Smooth muscle cell (in vitro differentiated cells): Measurements from ENCODE around the gene GALNTL6. TPM values are rescaled to one million over a fixed set of nuclear protein-coding genes. Genes with fewer than 3 reads are reported as not detected.

ENCODE experiments used
- DNase-seq: peaks from one replicate; lab custom pipeline; 2025; ENCODE audit not compliant: unreplicated experiment; lab: John Stamatoyannopoulos, UW
- H2AFZ ChIP-seq: fragments of 200-600 bp; sonication (generic); 2 replicates; pipeline ENCODE4 v1.6.0; 2016; ENCODE audit warnings: antibody characterized with exemption, low read depth, mild to moderate bottlenecking
- H3F3A ChIP-seq: fragments of 200-600 bp; sonication (generic); 2 replicates; pipeline ENCODE4 v1.6.0; 2017; ENCODE audit warnings: antibody characterized with exemption, low read depth
- H3K27ac ChIP-seq: fragments of 200-600 bp; sonication (generic); 2 replicates; pipeline ENCODE4 v1.5.1; 2016; ENCODE audit warnings: low read depth, mild to moderate bottlenecking
- H3K27me3 ChIP-seq: fragments of 200-600 bp; sonication (generic); 2 replicates; pipeline ENCODE4 v1.6.1; 2016; ENCODE audit warnings: low read depth, mild to moderate bottlenecking
- H3K36me3 ChIP-seq: fragments of 200-600 bp; sonication (generic); 2 replicates; pipeline ENCODE4 v1.5.1; 2016; ENCODE audit warnings: low read depth
- H3K4me1 ChIP-seq: fragments of 200-600 bp; sonication (generic); 2 replicates; pipeline ENCODE4 v1.5.1; 2016; ENCODE audit warnings: low read depth
- H3K4me2 ChIP-seq: fragments of 200-600 bp; sonication (generic); 2 replicates; pipeline ENCODE4 v1.6.0; 2016; ENCODE audit warnings: mild to moderate bottlenecking
- H3K4me3 ChIP-seq: fragments of 200-600 bp; sonication (generic); 2 replicates; pipeline ENCODE4 v1.5.1; 2016; ENCODE audit warnings: mild to moderate bottlenecking
- H3K79me2 ChIP-seq: fragments of 200-600 bp; sonication (generic); 2 replicates; pipeline ENCODE4 v1.6.0; 2016; ENCODE audit warnings: low read depth, mild to moderate bottlenecking
- H3K9ac ChIP-seq: fragments of 200-600 bp; sonication (generic); 2 replicates; pipeline ENCODE4 v1.6.0; 2016; ENCODE audit warnings: low read depth
- H3K9me3 ChIP-seq: fragments of 200-600 bp; sonication (generic); replicated peaks from 2 replicates; pipeline ENCODE4 v1.5.1; 2016; ENCODE audit warnings: low read depth
- H4K20me1 ChIP-seq: fragments of 200-600 bp; sonication (generic); 2 replicates; pipeline ENCODE4 v1.6.0; 2016; ENCODE audit warnings: low read depth
- CTCF ChIP-seq: fragments of 200-600 bp; sonication (generic); IDR thresholded peaks from 2 replicates; pipeline ENCODE4 v1.5.1; 2017; ENCODE audit warnings: borderline replicate concordance, mild to moderate bottlenecking, antibody characterized with exemption; ENCODE audit not compliant: insufficient read depth, poor library complexity, severe bottlenecking
- WGBS: methylation state at CpG from one replicate; pipeline ENCODE4 v1.1.7; 2016; ENCODE audit warnings: low lambda C conversion rate; 5-methylcytosine and 5-hydroxymethylcytosine counted together
- polyA plus RNA-seq: library from polyadenylated mRNA; unstranded; fragments of >200 nt; fragmentation: Nextera tagmentation; extraction: Ambion mirVana; gene quantifications from 2 replicates; pipeline ENCODE4 v1.2.1, GENCODE V29; 2016
- total RNA-seq: library from RNA; depleted of rRNA; stranded (reverse); fragments of >200 nt; gene quantifications from 2 replicates; pipeline ENCODE4 v1.2.3, GENCODE V29; 2014

Gene GALNTL6
- total and polyA plus RNA-seq, 2 experiments from 2014 or later = 0.18 to 1.3 TPM

GRCh38 chr4:173051716-173052115 is 1238.5 kb downstream of the GALNTL6 start:
- Histone ChIP-seq H2AFZ (peak overlapping the region; percentile 6), H3K9ac (no peak overlapping the region)
- no peak for DNase-seq

GRCh38 chr4:173052439-173052838 is 1239.2 kb downstream of the GALNTL6 start:
- no peaks in the 10 kb centered on the region for H4K20me1 ChIP-seq
- no peaks in the 10 kb centered on the region for H3K79me2 ChIP-seq
- H3K9me3 ChIP-seq = no peaks in the 10 kb centered on the region
- no peak overlapping the region for H3K27ac ChIP-seq
- H3K4me1 ChIP-seq = peaks cover 19% of the 10 kb centered on the region
- 94% methylated on average over 2 of the region's 2 CpGs for WGBS
- H3K4me3 ChIP-seq = no peak overlapping the region
- H2AFZ ChIP-seq = no peak overlapping the region
- DNase-seq = no peak
- no peak overlapping the region for H3K4me2 ChIP-seq
- no peaks in the 10 kb centered on the region for H3F3A ChIP-seq
- H3K36me3 ChIP-seq = no peaks in the 10 kb centered on the region
- H3K9ac ChIP-seq = no peak overlapping the region
- no peak for TF ChIP-seq CTCF
- no peaks in the 10 kb centered on the region for H3K27me3 ChIP-seq

More at GRCh38 chr4:173051716-173052115, 1238.5 kb downstream of the GALNTL6 start:
- H3K27ac ChIP-seq = peak overlapping the region; percentile 31
- 30% methylated on average over 9 of the region's 9 CpGs for WGBS
- H3K4me2 ChIP-seq = peak overlapping the region; percentile 38
- no peaks in the 10 kb centered on the region for H3F3A ChIP-seq
- no peaks in the 10 kb centered on the region for H3K9me3 ChIP-seq
- peak overlapping the region; percentile 7 for H3K4me3 ChIP-seq
- peaks cover 12% of the 10 kb centered on the region for H3K4me1 ChIP-seq
- H4K20me1 ChIP-seq = no peaks in the 10 kb centered on the region
- H3K27me3 ChIP-seq = no peaks in the 10 kb centered on the region
- no peaks in the 10 kb centered on the region for H3K36me3 ChIP-seq
- no peaks in the 10 kb centered on the region for H3K79me2 ChIP-seq
- no peak for TF ChIP-seq CTCF

GRCh38 chr4:173056271-173056670 is 1243.1 kb downstream of the GALNTL6 start:
- H3K4me3 ChIP-seq = no peak overlapping the region
- H3K27ac ChIP-seq = no peak overlapping the region
- no peaks in the 10 kb centered on the region for H3K79me2 ChIP-seq
- H4K20me1 ChIP-seq = no peaks in the 10 kb centered on the region
- no peaks in the 10 kb centered on the region for H3F3A ChIP-seq
- 56% methylated on average over 5 of the region's 5 CpGs for WGBS
- no peak overlapping the region for H3K9ac ChIP-seq
- H3K9me3 ChIP-seq = no peaks in the 10 kb centered on the region
- no peaks in the 10 kb centered on the region for H3K27me3 ChIP-seq
- no peaks in the 10 kb centered on the region for H3K36me3 ChIP-seq
- H3K4me1 ChIP-seq = peaks cover 20% of the 10 kb centered on the region
- DNase-seq = no peak
- no peak overlapping the region for H3K4me2 ChIP-seq
- TF ChIP-seq CTCF = no peak
- H2AFZ ChIP-seq = no peak overlapping the region

- no peaks in the 10 kb centered on the region for H4K20me1 ChIP-seq
- no peaks in the 10 kb centered on the region for H3F3A ChIP-seq
- H3K27ac ChIP-seq = no peak overlapping the region
- H3K79me2 ChIP-seq = no peaks in the 10 kb centered on the region
- no peaks in the 10 kb centered on the region for H3K9me3 ChIP-seq
- H3K36me3 ChIP-seq = no peaks in the 10 kb centered on the region
- 30% methylated on average over 2 of the region's 2 CpGs for WGBS
- no peak for TF ChIP-seq CTCF
- H3K27me3 ChIP-seq = no peaks in the 10 kb centered on the region
- no peak overlapping the region for H3K9ac ChIP-seq
- H3K4me2 ChIP-seq = peak overlapping the region; percentile 19
- H3K4me3 ChIP-seq = no peak overlapping the region
- no peak for DNase-seq
- peaks cover 20% of the 10 kb centered on the region for H3K4me1 ChIP-seq
- H2AFZ ChIP-seq = no peak overlapping the region
Measured at GRCh38 chr4:173056710-173057109, 1243.5 kb downstream of the GALNTL6 start.
